Kidney epithelial cell (primary cell): ENCODE data around the gene KLK6. TPM values are rescaled to one million over a fixed set of nuclear protein-coding genes. Genes with fewer than 3 reads are reported as not detected.

Experiments used
- DNase-seq: peaks from one replicate; pipeline ENCODE4 v3.0.0-alpha.2; 2010; ENCODE audit warnings: low read depth
- H3K27me3 ChIP-seq: 2 replicates; pipeline ENCODE4 v1.6.0; 2011; ENCODE audit warnings: low read length; ENCODE audit not compliant: control insufficient read depth, insufficient read depth
- H3K36me3 ChIP-seq: 2 replicates; pipeline ENCODE4 v1.5.1; 2011; ENCODE audit warnings: low read length; ENCODE audit not compliant: control insufficient read depth, insufficient read depth
- H3K4me3 ChIP-seq: 2 replicates; pipeline ENCODE4 v1.5.1; 2011; ENCODE audit warnings: low read depth, mild to moderate bottlenecking, control low read depth, low read length
- CTCF ChIP-seq: IDR thresholded peaks from 2 replicates; pipeline ENCODE4 v1.5.1; 2011; ENCODE audit warnings: mild to moderate bottlenecking, moderate library complexity, low read length, control low read depth, inconsistent platforms; ENCODE audit not compliant: insufficient read depth, poor library complexity, severe bottlenecking
- total RNA-seq: library from RNA; depleted of rRNA; stranded (reverse); fragments of >200 nt; gene quantifications from 2 replicates; pipeline ENCODE4 v1.2.3, GENCODE V29; 2015

KLK6 gene
- total RNA-seq, 1 donor from 2014 or later = 33.5 TPM

DNA sequence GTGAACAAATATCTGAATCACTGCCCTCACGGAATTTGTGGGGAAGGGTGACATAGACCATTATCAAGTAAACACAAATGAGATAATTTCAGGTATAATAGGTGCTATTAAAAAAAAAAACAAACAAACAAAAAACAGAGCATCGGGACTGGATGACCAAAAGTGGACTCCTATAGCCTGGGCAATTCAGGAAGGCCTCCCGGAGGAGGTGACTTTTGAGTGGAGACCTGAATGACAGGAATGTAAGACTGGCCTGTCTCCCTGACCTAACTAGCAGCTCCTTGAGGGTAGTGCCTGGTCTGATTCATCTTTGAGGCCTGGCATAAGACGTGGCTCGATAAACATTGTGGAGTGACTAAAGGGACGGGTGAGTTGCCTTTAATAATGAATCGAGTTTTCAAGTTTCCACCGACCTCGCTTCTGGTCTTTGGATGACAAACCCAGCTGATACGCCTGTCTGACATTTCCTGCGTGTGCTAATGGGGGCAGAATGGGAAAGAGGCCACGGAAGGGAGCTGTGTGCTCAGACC is 43.3 kb upstream of the KLK6 start:
- H3K36me3 ChIP-seq = no peaks in the 10 kb centered on the region
- peaks cover 13% of the 10 kb centered on the region for H3K27me3 ChIP-seq
- no peak overlapping the region for H3K4me3 ChIP-seq
- no peak for DNase-seq
- no peak for TF ChIP-seq CTCF

DNA sequence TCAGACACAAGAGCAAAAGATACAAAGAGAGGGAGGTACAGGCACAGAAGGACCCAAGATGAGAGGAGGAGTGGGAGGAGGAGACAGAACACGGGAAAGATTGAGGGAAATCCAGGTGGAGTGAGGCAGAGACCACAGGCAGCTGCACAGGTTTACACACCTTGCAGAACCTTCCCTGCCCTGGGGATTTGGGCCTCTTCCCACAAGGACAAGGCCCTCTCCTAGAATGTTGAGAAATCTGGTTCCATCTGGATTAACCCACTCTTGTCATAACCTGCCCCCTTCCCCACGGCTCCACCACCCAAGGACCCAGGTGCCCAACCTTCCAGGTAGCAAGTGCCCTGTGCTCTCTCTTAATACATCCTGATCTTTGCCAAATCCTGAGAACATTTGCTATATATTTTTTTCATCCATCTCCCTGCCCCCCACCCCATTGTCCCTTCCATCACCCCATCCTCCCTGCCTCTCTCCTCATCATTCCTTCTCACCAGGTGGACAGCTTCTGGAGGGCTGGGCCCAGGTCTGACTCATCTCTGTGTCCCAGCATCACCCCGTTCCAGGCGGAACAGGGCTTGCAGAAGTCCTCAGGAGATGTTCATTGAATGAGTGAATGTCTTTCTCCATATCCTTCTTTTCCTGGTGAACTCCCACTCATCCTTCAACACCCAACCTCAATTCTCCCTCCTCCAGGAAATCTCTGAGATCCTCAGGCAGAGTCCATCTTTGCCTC is 40.8 kb upstream of the KLK6 start:
- H3K36me3 ChIP-seq = no peaks in the 10 kb centered on the region
- no peak overlapping the region for H3K4me3 ChIP-seq
- DNase-seq = no peak
- TF ChIP-seq CTCF = no peak
- H3K27me3 ChIP-seq = no peaks in the 10 kb centered on the region

DNA sequence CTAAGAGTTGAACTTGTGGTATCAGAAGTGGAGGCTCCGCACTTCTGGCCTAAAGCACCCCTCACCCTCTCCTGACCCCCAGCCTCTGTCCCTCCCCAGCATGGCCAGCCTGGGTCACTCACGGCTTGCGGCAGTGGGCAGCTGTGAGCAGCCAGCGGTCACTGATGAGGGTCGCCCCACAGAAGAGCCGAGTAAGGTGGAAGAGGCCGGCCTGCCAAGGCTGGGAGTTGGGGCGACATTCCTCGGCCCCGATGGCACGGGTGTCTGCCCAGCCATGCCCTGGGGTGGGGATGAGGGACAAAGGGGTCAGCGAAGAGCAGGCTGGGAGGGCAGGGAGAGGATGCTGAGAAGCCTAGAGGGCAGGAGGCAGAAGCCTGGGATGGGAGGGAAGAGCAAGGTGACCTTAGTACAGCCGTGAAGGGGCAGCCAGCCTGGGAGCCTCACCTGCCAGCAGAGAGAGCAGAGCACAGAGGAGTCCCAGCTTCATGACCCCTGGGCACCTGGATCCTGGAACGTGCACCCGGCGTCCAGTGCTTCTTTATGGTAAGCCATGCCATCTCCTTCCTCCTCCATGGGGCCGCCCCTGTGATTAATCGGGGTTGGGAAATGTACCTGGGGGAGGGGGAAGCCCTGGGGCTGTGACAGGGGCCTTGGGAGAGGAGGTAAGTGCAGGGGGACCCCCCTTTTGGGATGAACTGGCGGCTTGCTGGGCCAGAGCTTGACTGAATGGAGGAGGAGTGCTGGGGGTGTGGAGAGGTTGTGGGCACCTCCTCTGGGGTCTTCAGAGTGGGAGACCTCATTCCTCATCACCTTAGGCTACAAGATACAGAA is 39.9 kb upstream of the KLK6 start:
- Histone ChIP-seq H3K4me3 (no peak overlapping the region), H3K27me3 (no peaks in the 10 kb centered on the region), H3K36me3 (no peaks in the 10 kb centered on the region)
- TF ChIP-seq CTCF = no peak
- DNase-seq = no peak

DNA sequence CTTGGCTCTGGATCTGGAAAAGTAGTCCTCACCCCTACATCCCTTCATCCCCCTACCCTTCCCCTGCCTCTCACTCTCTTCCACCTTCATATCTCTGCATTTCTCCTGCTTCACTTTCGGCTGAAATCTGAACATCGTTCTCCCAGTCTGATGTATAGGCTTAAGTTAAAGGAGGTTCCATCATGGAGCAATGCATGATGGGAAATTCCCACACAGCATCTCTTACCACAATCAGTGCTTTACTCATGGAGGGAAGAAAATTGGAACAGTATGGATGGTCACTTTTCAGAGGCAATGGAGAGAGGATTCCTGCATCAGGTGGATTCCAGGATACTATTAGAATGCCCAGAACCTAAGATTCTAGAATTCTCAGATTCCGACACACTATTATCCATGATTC is 38.1 kb upstream of the KLK6 start:
- no peaks in the 10 kb centered on the region for H3K27me3 ChIP-seq
- no peak for TF ChIP-seq CTCF
- DNase-seq = no peak
- H3K36me3 ChIP-seq = no peaks in the 10 kb centered on the region
- H3K4me3 ChIP-seq = no peak overlapping the region

DNA sequence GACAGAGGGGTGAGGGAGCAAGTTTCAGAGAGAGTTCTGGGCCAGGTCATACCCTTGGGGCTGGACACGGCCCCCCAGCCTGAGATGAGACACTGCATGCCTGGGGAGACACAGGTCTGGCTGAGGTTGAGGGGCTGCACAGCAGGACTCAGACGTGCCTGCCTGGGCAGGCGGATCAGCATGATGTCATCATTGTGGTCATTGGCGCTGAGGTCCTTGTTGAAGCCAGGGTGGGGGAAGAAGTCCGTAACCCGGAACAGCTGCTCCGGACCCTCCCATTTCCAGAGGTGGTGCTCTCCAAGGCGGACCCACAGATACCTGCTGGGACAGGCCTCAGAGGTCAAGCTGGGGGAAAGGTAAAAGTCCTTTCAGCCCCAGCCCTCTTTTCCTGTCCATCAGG is 37.0 kb upstream of the KLK6 start:
- no peak for DNase-seq
- Histone ChIP-seq H3K36me3 (no peaks in the 10 kb centered on the region), H3K4me3 (no peak overlapping the region), H3K27me3 (peaks cover 3% of the 10 kb centered on the region)
- no peak for TF ChIP-seq CTCF
